HFFc6 (cell line): ENCODE data around the gene IFT74. TPM values are rescaled to one million over a fixed set of nuclear protein-coding genes. Genes with fewer than 3 reads are reported as not detected.
"Not testable (repeated sequence)": the region's sequence is repeated elsewhere in the genome, so short reads cannot be mapped to it uniquely, and the experiment has no call there.

Experiments
- DNase-seq: peaks from one replicate; pipeline ENCODE4 v3.0.0-alpha.2; 2018
- H3K27ac Mint-ChIP-seq: 2 replicates; pipeline ENCODE4 v1.8.0; 2020; ENCODE audit warnings: mild to moderate bottlenecking, mixed read lengths
- H3K27me3 Mint-ChIP-seq: 2 replicates; pipeline ENCODE4 v1.8.0; 2021; ENCODE audit warnings: mild to moderate bottlenecking, moderate library complexity, mixed read lengths; ENCODE audit not compliant: insufficient read depth
- H3K36me3 Mint-ChIP-seq: 2 replicates; pipeline ENCODE4 v1.8.0; 2021; ENCODE audit warnings: low read depth, mixed read lengths
- H3K4me1 Mint-ChIP-seq: 2 replicates; pipeline ENCODE4 v1.8.0; 2020; ENCODE audit warnings: low read depth, mixed read lengths
- H3K4me3 Mint-ChIP-seq: 2 replicates; pipeline ENCODE4 v1.8.0; 2020; ENCODE audit warnings: mild to moderate bottlenecking, moderate library complexity, mixed read lengths
- H3K9me3 Mint-ChIP-seq: 2 replicates; pipeline ENCODE4 v1.8.0; 2020; ENCODE audit warnings: mild to moderate bottlenecking, mixed read lengths
- total RNA-seq, 6 experiments: library from RNA; stranded (reverse); fragmentation: NEBNext Ultra II Directional; extraction: Animal tissue kit (Norgen Biotek cat#: 25700); gene quantifications; 2 replicates in 1 of 6; 3 replicates in 5 of 6; pipeline ENCODE4 v1.2.3, GENCODE V29; 2021
- TF ChIP-seq, protein P1 (sequence below): fragments of 200-600 bp; sonication (generic); IDR thresholded peaks from 2 replicates; pipeline ENCODE4 v1.5.0; 2021; ENCODE audit warnings: antibody characterized with exemption, mild to moderate bottlenecking

Gene IFT74
- total RNA-seq, 6 experiments from 2014 or later: 12.1 to 15.7 (median 12.8) TPM

DNA sequence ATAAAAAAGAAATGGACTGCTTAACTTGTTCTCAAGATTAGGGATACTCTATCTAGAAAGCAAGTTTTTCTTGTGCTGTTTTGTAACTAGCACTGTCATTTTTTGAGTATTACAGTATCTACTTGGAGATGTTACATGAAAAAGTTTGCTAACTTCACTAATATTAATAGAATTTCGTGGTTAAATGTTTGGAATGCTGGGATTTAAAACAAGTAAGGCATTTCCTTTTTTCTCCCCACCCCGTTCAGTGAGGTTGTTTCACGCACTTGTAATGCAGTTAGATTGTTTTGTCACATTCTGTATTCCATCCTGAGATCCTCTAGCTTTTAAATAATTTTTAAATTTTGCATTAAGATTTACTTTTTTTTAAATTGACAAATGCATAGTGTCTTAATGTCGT is 132.8 kb downstream of the IFT74 start:
- Mint-ChIP-seq H3K27ac (peak overlapping the region; percentile 98), H3K9me3 (no peaks in the 10 kb centered on the region), H3K4me1 (peaks cover 76% of the 10 kb centered on the region), H3K36me3 (no peaks in the 10 kb centered on the region), H3K27me3 (no peaks in the 10 kb centered on the region), H3K4me3 (peak overlapping the region; percentile 49)
- TF ChIP-seq, protein P1, sequence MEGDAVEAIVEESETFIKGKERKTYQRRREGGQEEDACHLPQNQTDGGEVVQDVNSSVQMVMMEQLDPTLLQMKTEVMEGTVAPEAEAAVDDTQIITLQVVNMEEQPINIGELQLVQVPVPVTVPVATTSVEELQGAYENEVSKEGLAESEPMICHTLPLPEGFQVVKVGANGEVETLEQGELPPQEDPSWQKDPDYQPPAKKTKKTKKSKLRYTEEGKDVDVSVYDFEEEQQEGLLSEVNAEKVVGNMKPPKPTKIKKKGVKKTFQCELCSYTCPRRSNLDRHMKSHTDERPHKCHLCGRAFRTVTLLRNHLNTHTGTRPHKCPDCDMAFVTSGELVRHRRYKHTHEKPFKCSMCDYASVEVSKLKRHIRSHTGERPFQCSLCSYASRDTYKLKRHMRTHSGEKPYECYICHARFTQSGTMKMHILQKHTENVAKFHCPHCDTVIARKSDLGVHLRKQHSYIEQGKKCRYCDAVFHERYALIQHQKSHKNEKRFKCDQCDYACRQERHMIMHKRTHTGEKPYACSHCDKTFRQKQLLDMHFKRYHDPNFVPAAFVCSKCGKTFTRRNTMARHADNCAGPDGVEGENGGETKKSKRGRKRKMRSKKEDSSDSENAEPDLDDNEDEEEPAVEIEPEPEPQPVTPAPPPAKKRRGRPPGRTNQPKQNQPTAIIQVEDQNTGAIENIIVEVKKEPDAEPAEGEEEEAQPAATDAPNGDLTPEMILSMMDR: no peak
- DNase-seq: peak; percentile 79

- TF ChIP-seq, protein P1: no peak
- DNase-seq: no peak
- Mint-ChIP-seq H3K4me1 (peaks cover 82% of the 10 kb centered on the region), H3K9me3 (no peaks in the 10 kb centered on the region), H3K27ac (peak overlapping the region; percentile 98), H3K27me3 (no peaks in the 10 kb centered on the region), H3K4me3 (peak overlapping the region; percentile 49), H3K36me3 (no peaks in the 10 kb centered on the region)
These were observed 133.5 kb downstream of the IFT74 start for GRCh38 chr9:27089706-27090105.

- no peaks in the 10 kb centered on the region for H3K9me3 Mint-ChIP-seq
- H3K27ac Mint-ChIP-seq: peak overlapping the region; percentile 98
- no peak overlapping the region; the same call in 1 of the 2 replicates for H3K4me3 Mint-ChIP-seq
- TF ChIP-seq, protein P1: no peak
- no peaks in the 10 kb centered on the region for H3K36me3 Mint-ChIP-seq
- no peaks in the 10 kb centered on the region for H3K27me3 Mint-ChIP-seq
- DNase-seq: no peak
- peaks cover 82% of the 10 kb centered on the region for H3K4me1 Mint-ChIP-seq
These were observed 134.0 kb downstream of the IFT74 start for GRCh38 chr9:27090231-27090630.

DNA sequence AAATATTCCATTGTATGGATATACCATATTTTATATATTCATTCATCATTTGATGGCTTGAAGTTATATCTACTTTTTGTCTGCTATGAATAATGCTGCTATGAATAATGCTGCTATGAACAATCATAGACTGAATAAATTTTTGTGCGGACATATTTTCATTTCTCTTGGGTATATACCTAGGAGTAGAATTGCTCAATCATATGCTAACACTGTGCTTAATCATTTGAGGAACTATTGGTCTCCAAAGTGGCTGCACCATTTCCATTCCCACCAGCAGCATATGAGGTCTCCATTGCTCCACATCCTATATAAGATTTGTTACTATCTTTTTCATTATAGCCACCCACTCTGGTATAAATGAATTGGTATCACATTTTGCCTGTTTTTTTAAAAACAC is 134.5 kb downstream of the IFT74 start:
- Mint-ChIP-seq H3K9me3 (no peaks in the 10 kb centered on the region), H3K4me3 (no peak overlapping the region), H3K36me3 (no peaks in the 10 kb centered on the region), H3K4me1 (peaks cover 82% of the 10 kb centered on the region), H3K27ac (peak overlapping the region; percentile 98; the same call in 1 of the 2 replicates), H3K27me3 (no peaks in the 10 kb centered on the region)
- TF ChIP-seq, protein P1: no peak
- no peak for DNase-seq

DNA sequence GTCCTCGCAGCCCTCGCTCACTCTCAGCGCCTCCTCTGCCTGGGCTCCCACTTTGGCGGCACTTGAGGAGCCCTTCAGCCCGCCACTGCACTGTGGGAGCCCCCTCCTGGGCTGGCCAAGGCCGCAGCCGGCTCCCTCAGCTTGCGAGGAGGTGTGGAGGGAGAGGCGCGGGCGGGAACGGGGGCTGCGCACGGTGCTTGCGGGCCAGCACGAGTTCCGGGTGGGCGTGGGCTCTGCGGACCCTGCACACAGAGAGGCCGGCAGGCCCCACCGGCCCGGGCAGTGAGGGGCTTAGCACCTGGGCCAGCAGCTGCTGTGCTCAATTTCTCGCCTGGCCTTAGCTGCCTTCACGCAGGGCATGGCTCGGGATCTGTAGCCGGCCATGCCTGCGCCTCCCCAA is 136.3 kb downstream of the IFT74 start:
- H3K27ac Mint-ChIP-seq, DNase-seq, H3K4me3 Mint-ChIP-seq, H3K9me3 Mint-ChIP-seq, H3K36me3 Mint-ChIP-seq, H3K27me3 Mint-ChIP-seq: not testable (repeated sequence)
- peaks cover 76% of the 10 kb centered on the region for H3K4me1 Mint-ChIP-seq

DNA sequence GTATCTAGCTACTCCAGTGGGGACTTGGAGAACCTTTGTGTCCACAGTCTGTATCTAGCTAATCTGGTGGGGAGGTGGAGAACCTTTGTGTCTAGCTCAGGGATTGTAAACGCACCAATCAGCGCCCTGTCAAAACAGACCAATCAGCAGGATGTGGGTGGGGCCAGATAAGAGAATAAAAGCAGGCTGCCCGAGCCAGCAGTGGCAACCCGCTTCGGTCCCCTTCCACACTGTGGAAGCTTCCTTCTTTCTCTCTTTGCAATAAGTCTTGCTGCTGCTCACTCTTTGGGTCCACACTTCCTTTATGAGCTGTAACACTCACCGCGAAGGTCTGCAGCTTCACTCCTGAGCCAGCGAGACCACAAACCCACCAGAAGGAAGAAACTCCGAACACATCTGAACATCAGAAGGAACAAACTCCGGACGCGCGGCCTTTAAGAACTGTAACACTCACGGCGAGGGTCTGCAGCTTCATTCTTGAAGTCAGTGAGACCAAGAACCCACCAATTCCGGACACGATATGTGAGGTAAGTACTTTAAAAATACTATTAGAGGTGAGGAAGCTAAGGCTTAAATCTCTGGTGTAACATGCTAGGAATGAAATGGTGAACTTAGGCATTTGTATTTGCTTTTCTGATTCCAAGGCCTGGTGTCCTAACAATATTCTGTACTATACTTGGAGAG is 137.3 kb downstream of the IFT74 start:
- Mint-ChIP-seq H3K27ac (peak overlapping the region; percentile 79), H3K4me1 (peaks cover 66% of the 10 kb centered on the region)
- not testable (repeated sequence) for H3K4me3 Mint-ChIP-seq, H3K9me3 Mint-ChIP-seq, DNase-seq, H3K36me3 Mint-ChIP-seq, H3K27me3 Mint-ChIP-seq
